ENCODE results near the gene PPP1R2B.

PPP1R2B gene

GRCh38 chr5:156879665-156880285 is 29.7 kb downstream of the PPP1R2B start:
- DNase-seq = no peak

- DNase-seq = no peak
Measured at GRCh38 chr5:156883316-156883875, 33.3 kb downstream of the PPP1R2B start.

- no peak for DNase-seq
Measured at GRCh38 chr5:156888520-156888919, 38.4 kb downstream of the PPP1R2B start.

- DNase-seq = no peak
Measured at GRCh38 chr5:156892223-156892622, 42.1 kb downstream of the PPP1R2B start.

GRCh38 chr5:156892864-156893263 is 42.8 kb downstream of the PPP1R2B start:
- no peak for DNase-seq

GRCh38 chr5:156893517-156893916 is 43.4 kb downstream of the PPP1R2B start:
- no peak for DNase-seq

GRCh38 chr5:156896546-156896945 is 46.5 kb downstream of the PPP1R2B start:
- DNase-seq = no peak
